Activated naive CD4-positive, alpha-beta T cell treated with anti-CD3 and anti-CD28 coated beads, Interleukin-2, amount 10 ng/mL, durations not matched to agents 7 days and 5 days (primary cell): ENCODE measurements around the gene PTGFR.

Experiments used
- CTCF ChIA-PET: fragments of 350-600 bp; sonication (Branson Sonifier 250); formaldehyde crosslinking; loops from one replicate; lab custom pipeline; 2021; ENCODE audit warnings: antibody characterized with exemption; lab: Charles Lee
- DNase-seq: peaks from one replicate; pipeline ENCODE4 v3.0.0-alpha.2; 2020
- H3K27ac Mint-ChIP-seq: one replicate; pipeline ENCODE4 v1.8.0; 2021; ENCODE audit warnings: mild to moderate bottlenecking, moderate library complexity, mixed read lengths
- H3K27me3 Mint-ChIP-seq: one replicate; pipeline ENCODE4 v1.8.0; 2021; ENCODE audit warnings: mild to moderate bottlenecking, mixed read lengths
- H3K36me3 Mint-ChIP-seq: one replicate; pipeline ENCODE4 v1.8.0; 2021; ENCODE audit warnings: mixed read lengths
- H3K4me1 Mint-ChIP-seq: one replicate; pipeline ENCODE4 v1.8.0; 2021; ENCODE audit warnings: mixed read lengths
- H3K4me3 Mint-ChIP-seq: one replicate; pipeline ENCODE4 v1.8.0; 2021; ENCODE audit warnings: mild to moderate bottlenecking, moderate library complexity, mixed read lengths
- H3K9me3 Mint-ChIP-seq: one replicate; pipeline ENCODE4 v1.8.0; 2021; ENCODE audit warnings: mixed read lengths

PTGFR gene

DNA sequence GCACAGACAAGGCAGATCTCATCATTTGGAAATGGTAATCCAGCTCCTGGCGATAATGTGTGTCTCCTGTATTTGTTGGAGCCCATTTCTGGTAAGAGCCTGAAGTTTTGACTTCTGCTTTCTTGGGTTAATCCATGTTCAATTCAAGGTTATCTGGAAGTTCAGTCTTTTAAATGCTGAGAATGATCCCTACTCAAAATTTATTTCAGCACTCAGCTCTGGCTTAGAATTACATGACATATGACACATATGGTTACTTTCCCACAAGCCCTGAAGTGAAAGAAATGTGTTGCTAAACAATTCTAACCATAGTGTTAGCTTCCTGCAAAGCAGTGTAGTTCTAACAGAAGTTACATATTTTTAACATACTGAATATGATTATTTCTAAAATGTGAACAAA is 2.7 kb downstream of the PTGFR start:
- DNase-seq: no peak
- Mint-ChIP-seq H3K9me3 (no peaks in the 10 kb centered on the region), H3K36me3 (no peaks in the 10 kb centered on the region), H3K4me3 (no peak overlapping the region), H3K4me1 (no peaks in the 10 kb centered on the region), H3K27me3 (peaks cover 25% of the 10 kb centered on the region), H3K27ac (no peak overlapping the region)
- CTCF ChIA-PET: no interaction called here

GRCh38 chr1:78497201-78497600 is 6.4 kb downstream of the PTGFR start:
- Mint-ChIP-seq H3K4me1 (no peaks in the 10 kb centered on the region), H3K9me3 (no peaks in the 10 kb centered on the region), H3K36me3 (no peaks in the 10 kb centered on the region), H3K27me3 (peaks cover 6% of the 10 kb centered on the region), H3K4me3 (no peak overlapping the region), H3K27ac (no peak overlapping the region)
- no peak for DNase-seq
- CTCF ChIA-PET: no interaction called here

- Mint-ChIP-seq H3K36me3 (no peaks in the 10 kb centered on the region), H3K27me3 (no peaks in the 10 kb centered on the region), H3K9me3 (no peaks in the 10 kb centered on the region), H3K4me1 (no peaks in the 10 kb centered on the region), H3K4me3 (no peak overlapping the region), H3K27ac (no peak overlapping the region)
- CTCF ChIA-PET: no interaction called here
- DNase-seq: no peak
These were observed 9.8 kb downstream of the PTGFR start for GRCh38 chr1:78500529-78500928.

DNA sequence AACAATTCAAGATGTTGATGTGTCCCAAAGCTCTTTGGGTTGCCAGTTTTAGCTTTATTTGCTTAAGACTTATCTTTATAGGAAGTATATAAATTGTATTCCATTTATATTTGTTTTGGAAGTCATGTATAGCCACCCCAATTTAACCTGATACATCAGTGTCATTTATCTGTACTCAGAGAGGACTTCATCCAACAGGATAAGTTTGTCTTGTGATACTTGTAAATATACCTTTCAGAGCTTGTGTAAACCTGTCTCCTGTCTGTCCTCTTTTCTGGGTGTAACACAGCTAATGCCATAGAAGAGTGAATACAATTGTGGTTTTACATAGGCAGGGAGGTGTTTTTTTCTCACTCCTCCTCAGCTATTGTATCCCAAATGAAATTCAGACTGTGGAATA is 10.4 kb downstream of the PTGFR start:
- Mint-ChIP-seq H3K27ac (no peak overlapping the region), H3K36me3 (no peaks in the 10 kb centered on the region), H3K4me3 (no peak overlapping the region), H3K9me3 (no peaks in the 10 kb centered on the region), H3K4me1 (no peaks in the 10 kb centered on the region), H3K27me3 (no peaks in the 10 kb centered on the region)
- DNase-seq: no peak
- CTCF ChIA-PET: no interaction called here

GRCh38 chr1:78511334-78511733 is 20.6 kb downstream of the PTGFR start:
- H3K36me3 Mint-ChIP-seq: no peaks in the 10 kb centered on the region
- H3K27ac Mint-ChIP-seq: no peak overlapping the region
- H3K9me3 Mint-ChIP-seq: peaks cover 16% of the 10 kb centered on the region
- no peak overlapping the region for H3K4me3 Mint-ChIP-seq
- no peaks in the 10 kb centered on the region for H3K4me1 Mint-ChIP-seq
- DNase-seq: no peak
- CTCF ChIA-PET: no interaction called here
- no peaks in the 10 kb centered on the region for H3K27me3 Mint-ChIP-seq

DNA sequence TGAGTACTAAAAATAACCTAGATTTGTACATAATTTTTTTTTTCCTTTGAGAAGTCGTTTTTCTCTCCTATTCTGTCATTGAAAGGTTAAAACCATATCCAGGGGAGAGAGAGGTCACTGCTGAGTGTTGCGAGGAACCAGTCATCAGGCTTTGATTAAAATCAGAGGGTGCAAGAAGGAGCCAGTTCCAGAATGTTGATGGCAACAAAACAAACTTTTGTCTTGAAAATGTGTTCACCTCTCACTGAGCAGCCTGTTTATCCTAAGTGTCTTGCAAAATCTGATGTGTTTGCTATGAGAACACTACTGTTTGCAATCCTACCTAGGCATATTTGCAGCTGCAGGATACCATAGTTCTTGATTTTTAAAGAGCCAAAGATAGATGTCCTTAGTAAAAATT is 25.9 kb downstream of the PTGFR start:
- no peaks in the 10 kb centered on the region for H3K4me1 Mint-ChIP-seq
- CTCF ChIA-PET: no interaction called here

DNA sequence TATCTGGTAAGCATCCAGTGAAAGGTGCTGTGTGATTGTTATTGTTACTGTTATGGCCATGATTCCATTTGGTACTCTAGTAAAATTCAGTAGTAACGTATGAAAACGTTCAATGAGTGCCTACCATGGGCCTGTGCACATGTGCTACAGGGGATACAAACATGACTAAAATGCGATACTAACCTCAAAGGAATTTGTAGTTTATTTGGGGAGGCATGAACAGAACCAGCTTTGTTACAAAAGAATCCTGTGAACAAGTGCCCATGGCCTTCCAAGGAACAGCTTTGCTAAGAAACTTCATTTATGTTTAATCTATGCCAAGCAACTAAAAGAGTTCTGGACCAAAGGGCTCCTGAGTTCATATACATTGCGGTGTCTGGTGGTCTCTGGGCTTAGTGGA is 28.7 kb downstream of the PTGFR start:
- H3K4me3 Mint-ChIP-seq: no peak overlapping the region
- no peaks in the 10 kb centered on the region for H3K36me3 Mint-ChIP-seq
- H3K27me3 Mint-ChIP-seq: no peaks in the 10 kb centered on the region
- H3K27ac Mint-ChIP-seq: no peak overlapping the region
- CTCF ChIA-PET: no interaction called here
- no peaks in the 10 kb centered on the region for H3K4me1 Mint-ChIP-seq
- no peak for DNase-seq
- no peaks in the 10 kb centered on the region for H3K9me3 Mint-ChIP-seq

More for the DNA sequence above, 25.9 kb downstream of the PTGFR start:
- Mint-ChIP-seq H3K27ac (no peak overlapping the region), H3K4me3 (no peak overlapping the region), H3K36me3 (no peaks in the 10 kb centered on the region), H3K9me3 (peaks cover 6% of the 10 kb centered on the region), H3K27me3 (no peaks in the 10 kb centered on the region)
- DNase-seq: no peak

DNA sequence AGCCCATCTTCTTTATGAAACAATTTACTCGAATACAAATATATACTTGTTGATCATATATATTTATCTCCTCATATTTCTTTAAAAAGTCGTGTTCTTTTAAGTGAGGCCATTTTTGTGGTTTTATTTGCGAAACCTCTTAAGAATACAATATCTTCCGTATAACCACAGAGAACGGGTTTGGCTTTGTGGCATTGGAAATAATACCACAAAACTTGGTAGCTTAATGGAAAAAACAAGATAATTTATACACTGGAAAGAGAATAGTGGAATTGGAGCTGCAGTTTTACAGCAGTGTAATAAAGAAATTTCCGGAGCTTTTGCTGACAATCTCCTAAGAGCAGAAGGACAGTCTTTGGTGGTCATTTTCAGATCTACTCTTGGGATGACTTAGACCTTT is 29.4 kb downstream of the PTGFR start:
- DNase-seq: no peak
- H3K27me3 Mint-ChIP-seq: no peaks in the 10 kb centered on the region
- no peak overlapping the region for H3K27ac Mint-ChIP-seq
- CTCF ChIA-PET: no interaction called here
- H3K9me3 Mint-ChIP-seq: no peaks in the 10 kb centered on the region
- no peaks in the 10 kb centered on the region for H3K4me1 Mint-ChIP-seq
- no peak overlapping the region for H3K4me3 Mint-ChIP-seq
- H3K36me3 Mint-ChIP-seq: no peaks in the 10 kb centered on the region

DNA sequence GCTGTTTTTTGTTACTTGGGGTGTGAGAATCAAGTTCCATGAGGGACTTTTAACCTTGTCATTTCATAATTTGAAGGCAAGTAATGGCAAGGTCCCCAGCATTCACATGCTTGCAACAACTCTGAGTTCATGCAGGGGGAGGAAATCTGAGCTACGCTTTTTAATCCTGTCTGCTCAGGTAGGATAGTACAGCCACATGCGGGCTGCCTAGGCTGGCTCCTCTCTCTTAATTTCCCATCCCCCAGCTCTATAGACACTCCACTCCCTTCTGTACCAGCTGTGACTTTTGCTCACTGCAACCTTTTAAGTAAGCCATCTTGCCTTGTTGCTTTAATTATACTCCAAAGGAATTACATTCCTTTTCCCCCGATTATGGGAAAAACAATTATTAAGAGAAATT is 30.1 kb downstream of the PTGFR start:
- no peak for DNase-seq
- H3K27me3 Mint-ChIP-seq: no peaks in the 10 kb centered on the region
- no peaks in the 10 kb centered on the region for H3K36me3 Mint-ChIP-seq
- H3K4me3 Mint-ChIP-seq: no peak overlapping the region
- CTCF ChIA-PET: no interaction called here
- H3K9me3 Mint-ChIP-seq: no peaks in the 10 kb centered on the region
- no peak overlapping the region for H3K27ac Mint-ChIP-seq
- H3K4me1 Mint-ChIP-seq: no peaks in the 10 kb centered on the region

DNA sequence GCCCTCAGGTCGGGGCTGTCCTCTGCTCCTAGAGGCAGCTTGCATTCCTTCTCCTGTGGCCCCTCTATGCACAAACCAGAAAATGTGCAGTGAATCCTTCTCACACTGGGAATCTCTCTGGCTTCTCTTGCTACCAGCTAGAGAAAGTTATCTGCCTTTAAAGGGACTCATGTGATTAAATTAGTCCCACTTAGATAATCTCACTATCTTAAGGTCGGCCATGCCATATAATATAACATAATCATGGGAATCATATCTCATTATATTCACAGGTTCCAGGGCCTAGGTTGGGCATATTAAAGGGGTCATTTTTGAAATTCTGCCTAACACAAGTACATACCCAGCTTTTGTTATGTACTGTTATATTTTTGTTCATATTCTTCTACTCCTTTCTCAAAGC is 31.4 kb downstream of the PTGFR start:
- Mint-ChIP-seq H3K36me3 (no peaks in the 10 kb centered on the region), H3K9me3 (no peaks in the 10 kb centered on the region), H3K27ac (no peak overlapping the region), H3K27me3 (no peaks in the 10 kb centered on the region), H3K4me1 (no peaks in the 10 kb centered on the region), H3K4me3 (no peak overlapping the region)
- DNase-seq: no peak
- CTCF ChIA-PET: no interaction called here

GRCh38 chr1:78526496-78526895 is 35.7 kb downstream of the PTGFR start:
- no peak for DNase-seq
- Mint-ChIP-seq H3K4me3 (no peak overlapping the region), H3K27ac (no peak overlapping the region), H3K9me3 (no peaks in the 10 kb centered on the region), H3K4me1 (no peaks in the 10 kb centered on the region), H3K36me3 (no peaks in the 10 kb centered on the region), H3K27me3 (no peaks in the 10 kb centered on the region)
- CTCF ChIA-PET: no interaction called here

- CTCF ChIA-PET: no interaction called here
- no peak for DNase-seq
- H3K9me3 Mint-ChIP-seq: no peaks in the 10 kb centered on the region
- no peaks in the 10 kb centered on the region for H3K27me3 Mint-ChIP-seq
- no peaks in the 10 kb centered on the region for H3K4me1 Mint-ChIP-seq
- H3K4me3 Mint-ChIP-seq: no peak overlapping the region
- H3K27ac Mint-ChIP-seq: no peak overlapping the region
- no peaks in the 10 kb centered on the region for H3K36me3 Mint-ChIP-seq
These were observed 36.9 kb downstream of the PTGFR start for GRCh38 chr1:78527706-78528105.

DNA sequence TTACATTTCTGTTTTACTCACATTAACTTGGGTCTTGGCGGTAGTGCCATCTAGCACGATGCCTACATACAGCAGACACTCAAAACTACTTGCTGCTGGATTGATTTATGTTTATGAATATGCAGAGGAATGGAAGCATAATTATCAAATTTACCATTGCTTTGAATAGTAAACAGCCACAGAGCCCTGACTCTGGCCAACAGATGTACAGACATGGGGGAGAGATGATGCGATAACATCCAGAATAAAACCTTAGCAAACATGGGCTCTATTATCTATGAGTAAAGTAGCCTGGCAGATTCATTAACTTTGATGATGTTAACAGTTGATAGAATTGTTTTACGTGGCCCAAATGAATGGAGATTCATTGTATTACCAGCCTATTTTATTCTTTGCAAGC is 42.8 kb downstream of the PTGFR start:
- Mint-ChIP-seq H3K36me3 (no peaks in the 10 kb centered on the region), H3K27ac (no peak overlapping the region), H3K9me3 (no peaks in the 10 kb centered on the region), H3K4me1 (no peaks in the 10 kb centered on the region), H3K4me3 (no peak overlapping the region), H3K27me3 (no peaks in the 10 kb centered on the region)
- CTCF ChIA-PET: no interaction called here
- DNase-seq: no peak

DNA sequence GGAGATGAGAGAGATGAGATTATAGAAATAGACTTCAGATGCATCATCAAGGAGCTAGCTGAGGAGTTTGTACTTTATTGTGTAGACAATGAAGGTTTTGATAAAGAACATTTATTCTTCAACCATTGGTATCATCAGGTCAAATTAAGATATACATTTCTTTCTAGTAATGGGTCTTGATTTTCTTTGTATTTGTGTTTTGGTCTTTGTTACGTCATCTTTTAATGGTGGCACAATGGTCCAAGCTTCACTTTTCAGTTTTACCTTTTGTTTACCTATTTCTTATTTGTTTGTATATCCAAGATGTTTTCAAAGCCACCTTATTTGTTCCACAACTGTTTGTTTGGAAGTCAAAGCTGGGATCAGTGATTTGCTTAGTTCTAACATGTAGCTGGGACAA is 44.5 kb downstream of the PTGFR start:
- H3K4me3 Mint-ChIP-seq: no peak overlapping the region
- no peak overlapping the region for H3K27ac Mint-ChIP-seq
- H3K4me1 Mint-ChIP-seq: no peaks in the 10 kb centered on the region
- H3K36me3 Mint-ChIP-seq: no peaks in the 10 kb centered on the region
- H3K27me3 Mint-ChIP-seq: no peaks in the 10 kb centered on the region
- no peaks in the 10 kb centered on the region for H3K9me3 Mint-ChIP-seq
- CTCF ChIA-PET: no interaction called here
- DNase-seq: no peak

GRCh38 chr1:78536427-78536826 is 45.7 kb downstream of the PTGFR start:
- Mint-ChIP-seq H3K9me3 (no peaks in the 10 kb centered on the region), H3K36me3 (no peaks in the 10 kb centered on the region), H3K27ac (no peak overlapping the region), H3K4me1 (no peaks in the 10 kb centered on the region), H3K27me3 (no peaks in the 10 kb centered on the region), H3K4me3 (no peak overlapping the region)
- CTCF ChIA-PET: no interaction called here
- no peak for DNase-seq

DNA sequence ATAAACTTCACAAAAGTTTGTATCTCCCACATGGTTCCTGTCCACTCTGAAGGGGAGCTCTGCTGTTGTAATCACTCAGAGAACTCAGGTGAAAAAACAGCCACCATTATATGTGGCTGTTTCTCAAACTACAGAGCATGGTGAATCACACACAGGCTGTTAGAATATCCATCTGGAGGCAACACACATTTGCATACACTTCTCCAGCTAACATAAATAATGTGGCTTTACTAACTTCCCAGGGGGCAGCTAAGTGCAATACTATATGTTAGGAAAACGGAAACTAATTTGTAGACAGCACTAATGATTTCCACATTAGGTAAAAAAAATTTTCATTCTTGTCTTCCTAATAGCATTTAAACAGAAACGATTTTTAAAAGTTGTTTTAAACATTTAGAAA is 49.3 kb downstream of the PTGFR start:
- CTCF ChIA-PET: no interaction called here
- no peaks in the 10 kb centered on the region for H3K27me3 Mint-ChIP-seq
- no peak overlapping the region for H3K27ac Mint-ChIP-seq
- H3K9me3 Mint-ChIP-seq: no peaks in the 10 kb centered on the region
- no peak for DNase-seq
- H3K4me3 Mint-ChIP-seq: no peak overlapping the region
- no peaks in the 10 kb centered on the region for H3K4me1 Mint-ChIP-seq
- H3K36me3 Mint-ChIP-seq: no peaks in the 10 kb centered on the region
